Activated T-cell treated with anti-CD3 and anti-CD28 coated beads, Interleukin-2, amount 50 U/mL, for 4 hours (primary cell): Measurements from ENCODE around the gene ETFA. TPM values are rescaled to one million over a fixed set of nuclear protein-coding genes. Genes with fewer than 3 reads are reported as not detected.

Experiments used
- ATAC-seq, 2 donors: fragments of 200-7000 bp; cut with Tn5 transposase; one replicate each; pipeline ENCODE4 v1.10.0; 2021
- DNase-seq: peaks from one replicate; pipeline ENCODE4 v3.0.0-alpha.2; 2020
- H3K27me3 Mint-ChIP-seq: one replicate; pipeline ENCODE4 v1.8.0; 2021; ENCODE audit warnings: low read depth, mixed read lengths
- H3K36me3 Mint-ChIP-seq: one replicate; pipeline ENCODE4 v1.8.0; 2022; ENCODE audit warnings: mixed read lengths; ENCODE audit not compliant: insufficient read depth
- H3K4me1 Mint-ChIP-seq: one replicate; pipeline ENCODE4 v1.8.0; 2021; ENCODE audit warnings: low read depth, mixed read lengths
- H3K4me3 Mint-ChIP-seq: one replicate; pipeline ENCODE4 v1.8.0; 2021; ENCODE audit warnings: mild to moderate bottlenecking, moderate library complexity, mixed read lengths
- H3K9me3 Mint-ChIP-seq: one replicate; pipeline ENCODE4 v1.8.0; 2021; ENCODE audit warnings: mixed read lengths
- total RNA-seq, 3 donors: library from RNA; stranded (reverse); gene quantifications; one replicate each; pipeline ENCODE4 v1.2.1, GENCODE V29; 2021

ETFA gene
- total RNA-seq, 3 donors from 2014 or later = 129 to 145 (median 143) TPM

GRCh38 chr15:76252249-76252648 lies 59.0 kb downstream of the ETFA start:
- peaks cover 2% of the 10 kb centered on the region for H3K36me3 Mint-ChIP-seq
- H3K9me3 Mint-ChIP-seq = no peaks in the 10 kb centered on the region
- ATAC-seq (no peak), DNase-seq (no peak)
- no peaks in the 10 kb centered on the region for H3K4me1 Mint-ChIP-seq
- H3K27me3 Mint-ChIP-seq = no peaks in the 10 kb centered on the region
- no peak overlapping the region for H3K4me3 Mint-ChIP-seq

DNA sequence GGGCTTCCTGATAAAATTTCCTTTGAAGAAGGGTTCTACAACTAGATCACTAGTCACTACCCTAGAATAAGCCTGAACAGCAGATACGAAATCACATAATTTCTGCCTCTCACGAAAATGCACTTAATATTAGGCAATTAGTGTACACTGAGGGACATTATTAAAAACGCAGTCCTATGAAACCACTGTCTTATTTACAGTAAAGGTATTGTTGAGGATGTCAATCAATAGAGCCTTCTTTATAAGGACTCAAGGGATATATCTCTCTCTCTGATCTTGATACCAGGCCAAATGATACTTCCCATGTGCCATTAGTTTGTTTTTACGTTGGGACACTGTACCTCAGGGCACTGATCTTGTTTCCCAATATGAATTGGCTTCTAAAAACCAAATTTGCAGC lies 59.6 kb downstream of the ETFA start:
- Mint-ChIP-seq H3K4me1 (no peaks in the 10 kb centered on the region), H3K36me3 (peaks cover 2% of the 10 kb centered on the region), H3K9me3 (no peaks in the 10 kb centered on the region), H3K27me3 (no peaks in the 10 kb centered on the region), H3K4me3 (no peak overlapping the region)
- ATAC-seq (no peak), DNase-seq (no peak)

DNA sequence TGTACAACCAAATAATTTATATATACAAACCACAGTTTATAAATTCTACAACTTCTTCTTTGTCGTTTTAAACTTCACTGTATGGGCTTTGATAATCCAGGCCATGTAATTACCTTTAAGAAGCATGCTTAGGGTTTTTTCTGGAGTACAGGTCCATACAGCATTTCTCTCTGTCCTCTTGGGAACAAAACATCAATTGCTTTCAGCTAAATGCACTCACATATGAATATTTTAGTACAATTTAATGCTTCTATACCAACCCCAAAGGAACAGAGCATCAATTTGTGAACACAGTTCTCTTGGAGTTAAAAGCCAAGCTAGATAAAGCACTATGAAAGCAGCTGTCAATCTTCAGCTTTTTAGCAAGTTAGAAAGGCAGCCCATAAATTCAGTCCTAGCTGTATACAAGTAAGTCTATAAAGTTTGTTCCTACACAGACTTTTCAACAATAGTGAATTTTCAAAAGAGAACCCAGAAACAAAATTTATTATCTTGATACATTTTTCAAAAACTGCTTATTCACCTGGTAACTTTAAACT lies 66.1 kb downstream of the ETFA start:
- ATAC-seq = no peak
- no peak for DNase-seq
- Mint-ChIP-seq H3K4me1 (no peaks in the 10 kb centered on the region), H3K4me3 (no peak overlapping the region), H3K36me3 (peaks cover 9% of the 10 kb centered on the region), H3K9me3 (no peaks in the 10 kb centered on the region), H3K27me3 (no peaks in the 10 kb centered on the region)

GRCh38 chr15:76239786-76240185 lies 71.5 kb downstream of the ETFA start:
- Mint-ChIP-seq H3K9me3 (no peaks in the 10 kb centered on the region), H3K27me3 (no peaks in the 10 kb centered on the region), H3K36me3 (peaks cover 9% of the 10 kb centered on the region), H3K4me1 (no peaks in the 10 kb centered on the region), H3K4me3 (no peak overlapping the region)
- no peak for DNase-seq
- ATAC-seq = no peak

DNA sequence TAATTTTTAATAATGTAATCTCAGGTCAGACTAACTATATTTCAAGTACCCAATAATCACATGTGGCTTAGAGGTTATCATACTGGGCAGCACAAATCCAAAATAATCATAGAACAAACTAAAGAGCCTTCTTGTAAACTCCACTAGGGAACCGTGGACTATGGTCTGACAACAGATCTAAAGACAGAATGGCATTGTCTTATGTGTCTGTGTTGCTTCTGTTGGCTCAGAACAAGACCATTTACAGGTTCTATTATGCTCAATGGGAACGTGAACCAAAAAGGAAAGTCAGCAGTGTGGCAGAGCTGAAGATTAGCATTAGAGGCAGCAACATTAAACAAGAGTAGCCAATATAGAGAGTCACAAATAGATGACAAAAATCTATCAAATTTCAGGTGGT lies 74.9 kb downstream of the ETFA start:
- peaks cover 2% of the 10 kb centered on the region for H3K36me3 Mint-ChIP-seq
- no peaks in the 10 kb centered on the region for H3K9me3 Mint-ChIP-seq
- DNase-seq = no peak
- H3K4me3 Mint-ChIP-seq = no peak overlapping the region
- no peak for ATAC-seq
- H3K27me3 Mint-ChIP-seq = no peaks in the 10 kb centered on the region
- H3K4me1 Mint-ChIP-seq = no peaks in the 10 kb centered on the region

- Mint-ChIP-seq H3K27me3 (no peaks in the 10 kb centered on the region), H3K36me3 (peaks cover 5% of the 10 kb centered on the region), H3K9me3 (no peaks in the 10 kb centered on the region), H3K4me3 (no peak overlapping the region), H3K4me1 (no peaks in the 10 kb centered on the region)
- peak; percentile 46 to 58 for ATAC-seq
- DNase-seq = no peak
These were observed 76.0 kb downstream of the ETFA start for GRCh38 chr15:76235186-76235826.

DNA sequence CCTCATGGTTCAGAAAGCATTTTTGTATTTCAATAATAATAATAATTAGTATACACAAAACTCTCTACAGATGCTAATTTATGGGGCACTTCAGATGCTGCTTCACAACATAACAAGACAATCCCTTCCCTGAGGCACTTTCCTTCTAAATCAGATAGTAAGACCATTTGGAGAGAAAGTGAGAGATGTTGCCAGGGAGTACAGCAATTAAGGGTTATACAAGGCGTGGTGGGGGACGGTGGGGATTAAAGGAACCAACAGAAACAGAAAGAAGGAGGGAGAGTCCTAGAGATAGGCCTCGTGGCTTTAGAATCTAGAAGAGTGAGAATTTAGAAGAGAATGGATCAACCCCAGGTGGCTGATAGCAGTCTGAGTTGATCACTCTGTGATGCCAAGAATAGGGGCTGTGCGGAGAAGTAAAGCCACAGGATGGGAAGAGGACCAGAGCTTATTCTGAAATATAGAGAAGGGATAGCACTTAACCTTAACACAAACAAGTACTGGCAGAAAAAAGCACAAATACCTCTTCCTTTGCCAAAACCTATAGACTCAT lies 76.9 kb downstream of the ETFA start:
- ATAC-seq = no peak
- no peak overlapping the region for H3K4me3 Mint-ChIP-seq

GRCh38 chr15:76233921-76234320 lies 77.3 kb downstream of the ETFA start:
- H3K27me3 Mint-ChIP-seq = no peaks in the 10 kb centered on the region
- DNase-seq (no peak), ATAC-seq (no peak)
- H3K4me3 Mint-ChIP-seq = no peak overlapping the region
- H3K4me1 Mint-ChIP-seq = no peaks in the 10 kb centered on the region
- H3K36me3 Mint-ChIP-seq = peaks cover 5% of the 10 kb centered on the region
- H3K9me3 Mint-ChIP-seq = no peaks in the 10 kb centered on the region

More for the DNA sequence above, 76.9 kb downstream of the ETFA start:
- peaks cover 5% of the 10 kb centered on the region for H3K36me3 Mint-ChIP-seq
- H3K9me3 Mint-ChIP-seq = no peaks in the 10 kb centered on the region
- no peaks in the 10 kb centered on the region for H3K4me1 Mint-ChIP-seq
- no peaks in the 10 kb centered on the region for H3K27me3 Mint-ChIP-seq
- no peak for DNase-seq

GRCh38 chr15:76229266-76229665 lies 82.0 kb downstream of the ETFA start:
- DNase-seq = no peak
- no peaks in the 10 kb centered on the region for H3K27me3 Mint-ChIP-seq
- no peak for ATAC-seq
- H3K4me1 Mint-ChIP-seq = no peaks in the 10 kb centered on the region
- H3K9me3 Mint-ChIP-seq = no peaks in the 10 kb centered on the region
- no peak overlapping the region for H3K4me3 Mint-ChIP-seq
- peaks cover 11% of the 10 kb centered on the region for H3K36me3 Mint-ChIP-seq

GRCh38 chr15:76223521-76223920 lies 87.7 kb downstream of the ETFA start:
- H3K36me3 Mint-ChIP-seq = peaks cover 34% of the 10 kb centered on the region
- H3K9me3 Mint-ChIP-seq = no peaks in the 10 kb centered on the region
- ATAC-seq = no peak

DNA sequence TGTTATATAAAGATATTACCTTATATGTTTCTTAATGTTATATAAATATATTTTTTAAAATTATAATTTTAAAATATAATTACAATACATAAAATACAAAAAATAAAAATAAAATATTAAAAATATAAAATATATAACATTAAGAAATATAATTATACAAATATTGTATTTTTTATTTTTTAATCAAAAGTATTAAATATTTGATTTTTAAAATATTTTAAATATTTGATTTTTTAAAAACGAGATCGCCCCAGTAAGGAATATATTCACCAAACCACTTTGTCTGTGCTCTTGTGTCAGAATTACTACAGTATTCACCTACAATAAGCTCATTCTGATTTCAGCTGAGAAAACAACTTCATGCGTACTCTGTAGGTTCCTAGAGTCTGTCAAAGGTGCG lies 89.1 kb downstream of the ETFA start:
- DNase-seq (no peak), ATAC-seq (no peak)
- Mint-ChIP-seq H3K9me3 (no peaks in the 10 kb centered on the region), H3K36me3 (peaks cover 40% of the 10 kb centered on the region), H3K27me3 (no peaks in the 10 kb centered on the region), H3K4me3 (no peak overlapping the region), H3K4me1 (peaks cover 1% of the 10 kb centered on the region)

More at GRCh38 chr15:76223521-76223920, 87.7 kb downstream of the ETFA start:
- H3K27me3 Mint-ChIP-seq = no peaks in the 10 kb centered on the region
- peaks cover 1% of the 10 kb centered on the region for H3K4me1 Mint-ChIP-seq
- DNase-seq = no peak
- no peak overlapping the region for H3K4me3 Mint-ChIP-seq

- peaks cover 1% of the 10 kb centered on the region for H3K4me1 Mint-ChIP-seq
- no peaks in the 10 kb centered on the region for H3K9me3 Mint-ChIP-seq
- no peak for DNase-seq
- no peaks in the 10 kb centered on the region for H3K27me3 Mint-ChIP-seq
- H3K4me3 Mint-ChIP-seq = no peak overlapping the region
- no peak for ATAC-seq
- peaks cover 43% of the 10 kb centered on the region for H3K36me3 Mint-ChIP-seq
These were observed 90.0 kb downstream of the ETFA start for GRCh38 chr15:76221085-76221767.

DNA sequence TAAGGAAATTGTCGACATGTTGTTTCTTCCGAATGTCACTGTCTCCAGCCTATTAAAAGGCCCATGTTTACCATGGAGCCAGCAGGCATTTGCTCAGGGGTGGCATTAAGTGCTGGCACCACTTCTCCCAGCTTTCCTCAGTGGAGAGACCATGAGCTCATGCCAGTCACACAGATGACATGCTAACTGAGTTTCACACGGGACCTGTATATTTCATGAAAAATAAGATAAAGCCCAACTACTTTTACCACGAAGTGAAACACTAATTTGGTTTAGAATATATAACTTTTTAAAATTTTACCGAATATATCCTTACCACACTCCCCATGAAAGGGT lies 93.4 kb downstream of the ETFA start:
- ATAC-seq = no peak
- Mint-ChIP-seq H3K4me1 (peaks cover 1% of the 10 kb centered on the region), H3K4me3 (no peak overlapping the region), H3K36me3 (peaks cover 35% of the 10 kb centered on the region), H3K9me3 (no peaks in the 10 kb centered on the region), H3K27me3 (no peaks in the 10 kb centered on the region)
- no peak for DNase-seq

DNA sequence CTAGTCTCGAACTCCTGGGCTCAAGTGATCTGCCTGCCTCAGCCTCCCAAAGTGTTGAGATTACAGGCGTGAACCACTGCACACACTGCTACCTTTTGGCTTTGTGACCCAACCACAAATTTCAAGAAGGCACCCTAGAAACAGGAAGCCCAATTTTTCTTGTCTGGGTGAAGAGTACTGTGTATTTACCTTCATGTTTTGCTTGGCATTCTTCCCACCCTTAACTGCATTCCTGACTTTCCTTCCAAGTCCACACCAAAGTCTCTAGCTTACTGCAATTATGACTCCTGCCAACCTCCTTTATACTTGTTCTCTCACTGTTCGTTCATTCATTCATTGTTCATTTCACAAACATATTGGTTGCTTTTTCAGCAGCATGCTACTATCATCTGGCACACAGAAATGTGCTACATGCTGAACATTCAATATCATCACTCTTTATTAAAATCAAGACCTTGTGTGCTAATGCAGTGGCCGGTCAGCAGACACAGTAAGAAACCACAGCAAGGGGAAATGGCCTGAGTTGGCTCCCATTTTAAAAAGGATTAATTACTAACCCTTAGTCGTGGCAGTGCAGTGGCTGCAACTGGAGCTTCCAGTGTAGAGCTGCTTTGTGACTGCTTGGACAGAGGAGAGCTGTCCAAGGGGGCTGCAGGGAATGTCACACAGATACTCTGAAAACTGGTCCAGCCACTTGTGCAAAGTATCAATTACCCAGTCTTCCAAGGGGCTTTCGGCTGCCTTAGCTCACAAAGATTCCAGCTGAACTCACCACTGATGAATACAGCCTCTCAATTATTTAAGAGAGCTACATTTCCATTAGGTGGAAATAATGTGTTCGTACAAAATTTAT lies 94.0 kb downstream of the ETFA start:
- no peaks in the 10 kb centered on the region for H3K9me3 Mint-ChIP-seq
- DNase-seq (no peak), ATAC-seq (no peak)
- H3K36me3 Mint-ChIP-seq = peaks cover 31% of the 10 kb centered on the region
- peaks cover 1% of the 10 kb centered on the region for H3K4me1 Mint-ChIP-seq
- no peaks in the 10 kb centered on the region for H3K27me3 Mint-ChIP-seq
- no peak overlapping the region for H3K4me3 Mint-ChIP-seq
